KOPT-K1 (cell line): ENCODE results near the gene LONP2.

ENCODE experiments used
- H3K27ac ChIP-seq: fragments of 200-600 bp; sonication (generic); 2 replicates; pipeline ENCODE4 v1.5.1; 2016; ENCODE audit warnings: antibody characterized with exemption, mild to moderate bottlenecking, low read depth, low read length; ENCODE audit not compliant: poor library complexity, severe bottlenecking
- H3K36me3 ChIP-seq: fragments of 200-600 bp; sonication (generic); 2 replicates; pipeline ENCODE4 v1.5.1; 2017; ENCODE audit warnings: antibody characterized with exemption, mild to moderate bottlenecking, low read length, moderate library complexity; ENCODE audit not compliant: insufficient read depth
- H3K9me3 ChIP-seq: fragments of 200-600 bp; sonication (generic); 2 replicates; pipeline ENCODE4 v1.5.1; 2017; ENCODE audit warnings: antibody characterized with exemption, low read length, mild to moderate bottlenecking; ENCODE audit not compliant: insufficient read depth, poor library complexity, severe bottlenecking

LONP2 gene

GRCh38 chr16:48261569-48261968, 17.5 kb downstream of the LONP2 start:
- Histone ChIP-seq H3K27ac (no peak overlapping the region), H3K9me3 (peaks cover 13% of the 10 kb centered on the region), H3K36me3 (peaks cover 92% of the 10 kb centered on the region)

DNA sequence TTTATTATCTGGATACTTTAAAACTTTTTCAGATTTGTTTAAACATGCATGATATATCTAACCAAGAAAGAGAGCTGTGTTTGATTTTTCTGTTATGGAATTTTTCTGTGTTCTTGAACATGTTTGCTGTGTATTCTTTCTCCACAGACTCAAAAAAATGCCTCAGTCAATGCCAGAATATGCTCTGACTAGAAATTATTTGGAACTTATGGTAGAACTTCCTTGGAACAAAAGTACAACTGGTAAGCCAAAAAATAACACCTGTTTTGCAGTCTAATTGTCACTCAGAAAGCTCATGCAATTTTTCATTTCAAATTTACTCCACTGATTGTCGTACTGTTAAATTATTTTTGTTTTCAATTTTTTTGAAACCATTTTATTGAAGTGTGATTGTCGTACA, 18.5 kb downstream of the LONP2 start:
- Histone ChIP-seq H3K36me3 (peaks cover 93% of the 10 kb centered on the region), H3K27ac (no peak overlapping the region), H3K9me3 (peaks cover 13% of the 10 kb centered on the region)

- no peak overlapping the region for H3K27ac ChIP-seq
- H3K36me3 ChIP-seq: peaks cover 81% of the 10 kb centered on the region
- peaks cover under 1% of the 10 kb centered on the region for H3K9me3 ChIP-seq
Observed at GRCh38 chr16:48269011-48269410, 24.9 kb downstream of the LONP2 start.

DNA sequence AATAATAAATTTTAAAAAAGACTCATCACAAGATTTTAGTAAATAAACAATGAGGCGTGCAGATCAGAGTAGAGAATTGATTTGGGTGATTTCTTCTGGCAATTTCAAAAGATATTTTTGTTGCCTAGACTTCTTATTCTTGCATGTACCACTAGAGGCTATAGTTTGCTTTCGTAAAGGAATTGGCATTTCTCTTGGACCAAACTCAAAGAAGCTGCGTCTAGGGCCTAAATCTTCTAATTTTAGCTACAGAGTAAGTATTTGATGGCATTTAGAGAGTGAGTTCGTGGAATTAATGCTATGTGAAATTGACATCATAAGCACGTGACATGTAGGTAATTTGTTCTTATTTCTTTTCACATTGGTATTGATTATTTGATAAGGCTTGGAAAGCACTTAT, 27.6 kb downstream of the LONP2 start:
- Histone ChIP-seq H3K27ac (no peak overlapping the region), H3K36me3 (peaks cover 81% of the 10 kb centered on the region), H3K9me3 (no peaks in the 10 kb centered on the region)

GRCh38 chr16:48272837-48273421, 28.8 kb downstream of the LONP2 start:
- peaks cover 83% of the 10 kb centered on the region for H3K36me3 ChIP-seq
- no peak overlapping the region for H3K27ac ChIP-seq
- H3K9me3 ChIP-seq: no peaks in the 10 kb centered on the region

- Histone ChIP-seq H3K9me3 (no peaks in the 10 kb centered on the region), H3K27ac (no peak overlapping the region), H3K36me3 (peaks cover 91% of the 10 kb centered on the region)
Observed at GRCh38 chr16:48274476-48274875, 30.4 kb downstream of the LONP2 start.

DNA sequence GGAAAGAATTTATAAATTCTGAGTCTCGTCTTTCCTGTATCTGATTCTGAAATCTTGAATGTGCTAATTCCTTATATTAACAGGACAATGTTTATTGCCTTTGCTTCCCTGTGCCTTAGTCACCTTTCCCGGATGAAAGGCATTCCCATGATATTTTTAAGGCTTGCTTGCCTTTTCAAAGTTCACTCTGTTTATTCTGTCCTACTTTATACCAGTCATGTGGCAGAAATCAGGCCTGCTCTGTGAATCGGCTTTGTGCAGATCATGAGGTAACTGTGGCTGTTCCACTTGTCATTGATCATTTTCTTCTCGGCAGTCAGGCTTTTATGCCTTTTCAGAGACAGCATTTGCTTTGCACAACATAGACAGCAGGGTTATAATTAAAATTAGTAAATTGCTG, 32.0 kb downstream of the LONP2 start:
- no peaks in the 10 kb centered on the region for H3K9me3 ChIP-seq
- H3K27ac ChIP-seq: no peak overlapping the region
- peaks cover 87% of the 10 kb centered on the region for H3K36me3 ChIP-seq

DNA sequence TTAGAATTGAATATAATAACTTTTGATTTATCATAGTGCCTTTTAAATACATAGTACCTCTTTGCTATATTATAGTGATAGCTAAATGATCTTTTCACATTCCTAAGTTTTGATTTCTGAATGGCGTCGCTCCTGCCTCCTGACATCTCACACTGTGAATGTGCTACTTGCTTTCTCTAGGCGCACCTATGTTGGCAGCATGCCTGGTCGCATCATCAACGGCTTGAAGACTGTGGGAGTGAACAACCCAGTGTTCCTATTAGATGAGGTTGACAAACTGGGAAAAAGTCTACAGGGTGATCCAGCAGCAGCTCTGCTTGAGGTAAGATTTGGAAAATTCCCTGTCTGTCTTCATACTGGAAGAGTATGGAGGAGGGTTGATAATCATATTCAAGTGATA, 33.1 kb downstream of the LONP2 start:
- Histone ChIP-seq H3K36me3 (peaks cover 83% of the 10 kb centered on the region), H3K9me3 (no peaks in the 10 kb centered on the region), H3K27ac (no peak overlapping the region)

- Histone ChIP-seq H3K27ac (no peak overlapping the region), H3K9me3 (no peaks in the 10 kb centered on the region), H3K36me3 (peaks cover 75% of the 10 kb centered on the region)
Observed at GRCh38 chr16:48279199-48279598, 35.1 kb downstream of the LONP2 start.

- Histone ChIP-seq H3K27ac (no peak overlapping the region), H3K36me3 (peaks cover 66% of the 10 kb centered on the region), H3K9me3 (no peaks in the 10 kb centered on the region)
Observed at GRCh38 chr16:48280546-48280945, 36.4 kb downstream of the LONP2 start.

DNA sequence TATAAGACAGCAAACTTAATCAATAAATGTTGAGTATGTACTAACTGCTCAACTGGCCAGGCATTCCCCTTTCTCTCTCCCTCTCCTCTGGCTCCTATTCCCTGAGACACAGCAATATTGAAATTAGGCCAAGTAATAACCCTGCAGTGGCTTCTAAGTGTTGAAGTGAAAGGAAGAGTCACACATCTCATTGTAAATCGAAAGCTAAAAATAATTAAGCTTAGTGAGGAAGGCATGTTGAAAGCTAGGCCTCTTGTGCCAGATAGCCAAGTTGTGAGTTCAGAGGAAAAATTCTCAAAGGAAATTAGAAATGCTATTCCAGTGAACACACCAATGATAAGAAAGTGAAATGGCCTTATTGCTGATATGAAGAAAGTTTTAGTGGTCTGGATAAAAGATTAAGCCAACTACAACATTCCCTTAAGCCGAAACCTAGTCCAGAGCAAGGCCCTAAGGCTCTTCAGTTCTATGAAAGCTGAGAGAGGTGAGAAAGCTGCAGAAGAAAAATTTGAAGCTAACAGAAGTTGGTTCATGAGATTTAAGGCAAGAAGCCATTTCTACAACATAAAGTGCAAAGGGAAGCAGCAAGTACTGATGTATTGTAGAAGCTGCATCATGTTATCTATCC, 38.6 kb downstream of the LONP2 start:
- peaks cover 16% of the 10 kb centered on the region for H3K9me3 ChIP-seq
- H3K27ac ChIP-seq: no peak overlapping the region
- H3K36me3 ChIP-seq: peaks cover 70% of the 10 kb centered on the region

DNA sequence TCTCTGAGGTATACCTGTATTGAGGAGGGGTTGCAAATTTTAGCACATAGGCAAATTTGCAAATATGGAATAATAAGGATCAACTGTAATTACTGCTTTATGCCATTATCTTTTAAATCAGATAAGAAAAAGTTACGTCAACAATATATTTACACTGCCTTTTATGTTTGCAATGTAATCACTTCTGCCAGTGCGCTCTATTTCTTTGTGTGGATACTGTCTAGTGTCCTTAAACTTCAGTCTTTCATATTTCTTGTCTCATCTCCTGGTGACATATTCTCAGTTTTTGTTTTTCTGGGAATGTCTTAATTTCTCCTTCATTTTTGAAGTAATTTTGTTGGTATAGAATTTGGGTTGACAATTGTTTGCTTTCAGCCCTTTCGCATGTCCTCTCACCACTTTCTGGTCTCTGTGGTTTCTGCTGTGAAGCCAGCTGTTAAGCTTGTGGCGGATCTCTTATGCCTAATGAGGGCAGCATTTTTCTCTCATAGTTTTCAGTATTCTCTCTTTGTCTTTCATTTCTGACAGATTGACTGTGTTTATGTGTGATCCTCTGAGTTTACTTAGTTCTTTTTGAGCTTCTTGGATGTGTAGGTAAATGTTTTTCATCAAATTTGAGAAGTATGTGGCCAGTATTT, 40.8 kb downstream of the LONP2 start:
- Histone ChIP-seq H3K9me3 (peaks cover 16% of the 10 kb centered on the region), H3K27ac (no peak overlapping the region), H3K36me3 (peaks cover 58% of the 10 kb centered on the region)

DNA sequence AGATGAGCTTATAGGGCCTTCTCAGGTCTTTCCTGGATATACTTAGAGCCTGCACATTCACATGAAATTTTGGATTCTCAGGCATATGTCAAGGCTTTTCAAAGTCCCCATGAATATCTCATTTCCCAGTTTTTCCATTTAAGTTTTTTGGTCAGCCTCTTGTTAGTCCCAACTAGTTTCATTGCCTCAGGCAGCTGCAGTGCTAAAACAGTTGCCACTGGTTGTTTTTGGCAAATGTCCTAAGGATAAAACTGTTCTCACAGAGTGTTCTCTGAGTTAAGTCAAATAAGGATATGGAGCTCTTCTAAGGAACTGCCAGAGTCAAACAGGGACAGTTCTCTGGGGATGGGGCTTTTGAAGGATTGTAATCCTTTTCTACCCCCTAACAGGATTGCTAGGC, 43.1 kb downstream of the LONP2 start:
- Histone ChIP-seq H3K9me3 (peaks cover 16% of the 10 kb centered on the region), H3K36me3 (peaks cover 59% of the 10 kb centered on the region), H3K27ac (no peak overlapping the region)

DNA sequence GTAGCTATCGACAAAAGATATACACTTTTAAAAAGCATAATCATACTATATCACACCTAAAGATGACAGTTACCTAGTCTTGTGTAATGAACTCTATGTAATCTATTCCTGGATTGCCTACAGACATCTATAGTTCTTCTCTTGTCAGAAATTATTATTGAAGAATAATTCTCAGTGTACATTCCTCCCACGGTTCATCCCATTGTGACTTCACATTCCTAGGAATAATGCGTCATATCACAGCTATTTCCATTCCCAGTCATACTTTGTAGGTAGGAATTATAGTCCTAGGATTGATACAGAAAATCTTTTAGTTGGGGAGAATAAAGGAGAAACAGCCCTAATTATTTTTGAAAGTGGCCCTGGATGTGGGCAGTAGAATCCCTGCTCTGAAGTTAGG, 47.2 kb downstream of the LONP2 start:
- H3K36me3 ChIP-seq: peaks cover 65% of the 10 kb centered on the region
- peaks cover 15% of the 10 kb centered on the region for H3K9me3 ChIP-seq
- H3K27ac ChIP-seq: no peak overlapping the region

- peaks cover 11% of the 10 kb centered on the region for H3K9me3 ChIP-seq
- H3K27ac ChIP-seq: no peak overlapping the region
- peaks cover 65% of the 10 kb centered on the region for H3K36me3 ChIP-seq
Observed at GRCh38 chr16:48291754-48292153, 47.7 kb downstream of the LONP2 start.

- H3K9me3 ChIP-seq: peaks cover 4% of the 10 kb centered on the region
- H3K36me3 ChIP-seq: peaks cover 65% of the 10 kb centered on the region
- H3K27ac ChIP-seq: no peak overlapping the region
Observed at GRCh38 chr16:48292452-48292851, 48.4 kb downstream of the LONP2 start.
